Stimulated activated naive CD4-positive, alpha-beta T cell treated with Interleukin-2 at 50 U/mL for 16 hours (primary cell): ENCODE data around the gene CYB5A.
"Not testable (repeated sequence)": the region's sequence is repeated elsewhere in the genome, so short reads cannot be mapped to it uniquely, and the experiment has no call there.

Source experiments
- DNase-seq: peaks from one replicate; lab custom pipeline; 2025; lab: John Stamatoyannopoulos, UW

CYB5A gene

GRCh38 chr18:74291771-74292540 lies at the start of gene CYB5A:
TSS of gene CYB5A (minus strand) at chr18:74291963. CDS start at chr18:74291875, 88 bp downstream.
- peak; percentile 98 for DNase-seq

- no peak for DNase-seq
Measured at GRCh38 chr18:74337912-74338309, 46.1 kb upstream of the CYB5A start.

- no peak for DNase-seq
Measured at GRCh38 chr18:74337155-74337911, 45.6 kb upstream of the CYB5A start.

GRCh38 chr18:74336656-74337055 lies 44.9 kb upstream of the CYB5A start:
- no peak for DNase-seq

- DNase-seq: no peak
Measured at GRCh38 chr18:74334242-74334893, 42.6 kb upstream of the CYB5A start.

GRCh38 chr18:74333091-74333490 lies 41.3 kb upstream of the CYB5A start:
- DNase-seq: no peak

- DNase-seq: no peak
Measured at GRCh38 chr18:74331404-74331803, 39.6 kb upstream of the CYB5A start.

GRCh38 chr18:74329688-74330205 lies 38.0 kb upstream of the CYB5A start:
- DNase-seq: no peak

- DNase-seq: no peak
Measured at GRCh38 chr18:74328206-74328605, 36.4 kb upstream of the CYB5A start.

- DNase-seq: not testable (repeated sequence)
Measured at GRCh38 chr18:74326791-74327190, 35.0 kb upstream of the CYB5A start.

- DNase-seq: no peak
Measured at GRCh38 chr18:74326231-74326630, 34.5 kb upstream of the CYB5A start.

- no peak for DNase-seq
Measured at GRCh38 chr18:74316257-74317170, 24.8 kb upstream of the CYB5A start.

GRCh38 chr18:74315464-74316256 lies 23.9 kb upstream of the CYB5A start, which contains the start of gene C18orf63:
TSS of gene C18orf63 (plus strand) at chr18:74315839. CDS start at chr18:74317866, 2,027 bp downstream.
- no peak for DNase-seq

GRCh38 chr18:74314759-74315463 lies 23.1 kb upstream of the CYB5A start:
- DNase-seq: no peak

- DNase-seq: no peak
Measured at GRCh38 chr18:74311000-74311399, 19.2 kb upstream of the CYB5A start.

- DNase-seq: no peak
Measured at GRCh38 chr18:74310411-74310810, 18.6 kb upstream of the CYB5A start.

- DNase-seq: no peak
Measured at GRCh38 chr18:74303936-74304335, 12.2 kb upstream of the CYB5A start.

GRCh38 chr18:74303306-74303705 lies 11.5 kb upstream of the CYB5A start:
- no peak for DNase-seq

- DNase-seq: no peak
Measured at GRCh38 chr18:74299746-74300145, 8.0 kb upstream of the CYB5A start.

- no peak for DNase-seq
Measured at GRCh38 chr18:74299162-74299561, 7.4 kb upstream of the CYB5A start.
